WERI-Rb-1 (cell line): ENCODE results near the gene NDUFAF8.

ENCODE experiments used
- DNase-seq: peaks from one replicate; pipeline ENCODE4 v3.0.0-alpha.2; 2020
- H3K27ac ChIP-seq: fragments of 250-450 bp; sonication (Bioruptor Pico); 2 replicates; pipeline ENCODE4 v1.5.1; 2020; ENCODE audit warnings: mild to moderate bottlenecking, moderate library complexity
- H3K27me3 ChIP-seq: fragments of 250-450 bp; sonication (Bioruptor Pico); 2 replicates; pipeline ENCODE4 v1.5.1; 2021; ENCODE audit warnings: mild to moderate bottlenecking, low read depth, moderate library complexity; ENCODE audit not compliant: insufficient read depth, severe bottlenecking
- H3K36me3 ChIP-seq: fragments of 250-450 bp; sonication (Bioruptor Pico); 2 replicates; pipeline ENCODE4 v1.5.1; 2020; ENCODE audit warnings: mild to moderate bottlenecking, moderate library complexity
- H3K4me3 ChIP-seq: 2 replicates; pipeline ENCODE4 v1.5.1; 2011; ENCODE audit warnings: low read depth, mild to moderate bottlenecking, control low read depth, low read length
- H3K9me3 ChIP-seq: fragments of 250-450 bp; sonication (Bioruptor Pico); 2 replicates; pipeline ENCODE4 v1.5.1; 2021; ENCODE audit warnings: mild to moderate bottlenecking, moderate library complexity; ENCODE audit not compliant: severe bottlenecking
- TF ChIP-seq, protein P1 (sequence below): IDR thresholded peaks from 2 replicates; pipeline ENCODE4 v1.5.1; 2011; ENCODE audit warnings: low read depth, mild to moderate bottlenecking, control low read depth, inconsistent platforms, low read length

The NDUFAF8 gene

DNA sequence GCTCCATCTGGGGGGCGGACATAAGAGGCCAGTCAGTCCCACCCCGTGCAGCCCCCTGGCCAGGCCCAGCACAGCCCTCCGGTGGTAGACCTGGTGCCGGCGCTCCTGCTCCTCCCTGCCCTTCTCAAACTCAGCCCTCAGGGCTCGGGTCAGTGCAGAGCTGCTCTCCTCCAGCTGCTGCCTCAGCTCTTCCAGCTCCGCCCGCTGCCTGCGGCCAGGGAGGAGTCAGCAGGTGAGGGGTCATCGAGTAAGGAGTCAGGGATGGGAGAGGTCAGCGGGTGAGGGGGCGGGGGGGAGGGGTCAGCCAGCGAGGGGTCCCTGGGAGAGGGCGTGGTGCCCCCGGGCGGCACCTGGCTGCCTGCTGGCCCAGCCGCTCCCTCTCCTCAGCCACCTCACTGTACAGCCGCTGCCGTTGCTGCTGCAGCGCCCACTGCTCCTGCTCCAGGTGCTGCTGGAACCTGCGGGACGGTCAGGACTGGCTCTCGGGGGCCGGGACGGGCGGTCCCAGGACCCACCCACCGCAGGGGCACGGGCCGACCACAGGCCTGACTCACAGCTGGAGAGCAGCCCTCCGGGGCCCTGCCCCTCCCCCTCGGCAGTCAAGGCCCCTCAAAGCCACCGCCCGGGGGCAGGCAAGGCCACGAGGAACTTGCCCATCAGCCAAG is 46.6 kb upstream of the NDUFAF8 start:
- Histone ChIP-seq H3K9me3 (no peaks in the 10 kb centered on the region), H3K36me3 (peaks cover 97% of the 10 kb centered on the region), H3K27me3 (no peaks in the 10 kb centered on the region), H3K27ac (no peak overlapping the region), H3K4me3 (no peak overlapping the region)
- TF ChIP-seq, protein P1, sequence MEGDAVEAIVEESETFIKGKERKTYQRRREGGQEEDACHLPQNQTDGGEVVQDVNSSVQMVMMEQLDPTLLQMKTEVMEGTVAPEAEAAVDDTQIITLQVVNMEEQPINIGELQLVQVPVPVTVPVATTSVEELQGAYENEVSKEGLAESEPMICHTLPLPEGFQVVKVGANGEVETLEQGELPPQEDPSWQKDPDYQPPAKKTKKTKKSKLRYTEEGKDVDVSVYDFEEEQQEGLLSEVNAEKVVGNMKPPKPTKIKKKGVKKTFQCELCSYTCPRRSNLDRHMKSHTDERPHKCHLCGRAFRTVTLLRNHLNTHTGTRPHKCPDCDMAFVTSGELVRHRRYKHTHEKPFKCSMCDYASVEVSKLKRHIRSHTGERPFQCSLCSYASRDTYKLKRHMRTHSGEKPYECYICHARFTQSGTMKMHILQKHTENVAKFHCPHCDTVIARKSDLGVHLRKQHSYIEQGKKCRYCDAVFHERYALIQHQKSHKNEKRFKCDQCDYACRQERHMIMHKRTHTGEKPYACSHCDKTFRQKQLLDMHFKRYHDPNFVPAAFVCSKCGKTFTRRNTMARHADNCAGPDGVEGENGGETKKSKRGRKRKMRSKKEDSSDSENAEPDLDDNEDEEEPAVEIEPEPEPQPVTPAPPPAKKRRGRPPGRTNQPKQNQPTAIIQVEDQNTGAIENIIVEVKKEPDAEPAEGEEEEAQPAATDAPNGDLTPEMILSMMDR, result no peak
- no peak for DNase-seq

DNA sequence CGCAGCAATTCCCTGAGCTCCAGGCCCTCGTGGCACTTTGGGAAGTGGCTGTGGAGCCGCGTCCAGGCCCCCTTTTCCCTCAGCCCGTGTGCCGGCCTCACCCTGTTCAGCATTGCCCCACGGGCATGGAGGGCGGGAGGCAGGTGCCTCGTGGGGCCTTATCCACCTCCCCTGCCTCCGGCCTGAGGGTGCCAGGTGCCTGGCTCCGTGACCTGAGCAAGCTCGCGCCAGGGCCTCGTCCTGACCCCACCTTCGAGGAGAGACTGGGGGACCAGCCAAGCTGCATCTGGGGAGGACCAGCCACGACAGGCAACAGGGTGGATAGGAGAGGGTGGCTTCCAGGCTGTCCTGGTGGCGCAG is 46.1 kb upstream of the NDUFAF8 start:
- Histone ChIP-seq H3K4me3 (no peak overlapping the region), H3K36me3 (peaks cover 97% of the 10 kb centered on the region), H3K27me3 (no peaks in the 10 kb centered on the region), H3K27ac (no peak overlapping the region), H3K9me3 (no peaks in the 10 kb centered on the region)
- TF ChIP-seq, protein P1, result no peak
- DNase-seq, result no peak

DNA sequence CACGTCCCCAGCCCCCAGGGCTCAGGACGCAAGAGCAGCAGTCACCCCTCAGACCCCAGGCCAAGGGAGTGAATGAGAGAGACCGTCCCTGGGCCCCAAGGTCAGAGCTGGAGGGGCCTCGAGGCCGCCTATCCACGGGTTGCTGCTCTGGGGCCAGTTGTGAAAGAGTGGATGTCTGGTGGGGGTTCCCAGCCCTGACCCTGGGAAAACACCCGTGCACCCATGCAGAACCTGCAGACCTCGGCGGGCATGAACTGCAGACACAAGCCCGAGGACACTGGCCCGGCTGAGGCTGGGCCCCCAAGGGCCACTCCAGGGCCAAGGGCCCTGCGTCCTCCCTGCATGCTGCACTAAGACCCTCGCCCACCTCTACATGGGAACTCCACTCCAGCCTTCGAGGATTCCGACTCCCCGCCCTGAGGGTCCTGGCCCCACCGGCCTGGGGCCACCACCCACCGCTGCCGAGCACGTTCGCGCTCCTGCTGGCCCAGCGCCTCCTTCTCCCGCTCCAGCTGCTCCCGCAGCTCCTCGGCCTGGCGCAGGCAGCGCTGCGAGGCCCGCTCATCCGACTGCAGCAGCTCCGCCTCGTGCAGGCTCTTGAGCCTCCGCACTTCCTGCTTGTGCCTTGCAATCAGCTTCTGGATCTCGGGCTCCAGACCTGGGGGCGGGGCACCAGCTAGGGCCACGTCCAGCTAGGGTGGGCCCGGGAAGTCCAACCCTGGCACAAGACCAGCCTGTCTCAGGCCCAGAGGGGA is 45.5 kb upstream of the NDUFAF8 start:
- Histone ChIP-seq H3K36me3 (peaks cover 97% of the 10 kb centered on the region), H3K9me3 (no peaks in the 10 kb centered on the region), H3K4me3 (no peak overlapping the region), H3K27ac (no peak overlapping the region), H3K27me3 (no peaks in the 10 kb centered on the region)
- TF ChIP-seq, protein P1, result no peak
- DNase-seq, result no peak

DNA sequence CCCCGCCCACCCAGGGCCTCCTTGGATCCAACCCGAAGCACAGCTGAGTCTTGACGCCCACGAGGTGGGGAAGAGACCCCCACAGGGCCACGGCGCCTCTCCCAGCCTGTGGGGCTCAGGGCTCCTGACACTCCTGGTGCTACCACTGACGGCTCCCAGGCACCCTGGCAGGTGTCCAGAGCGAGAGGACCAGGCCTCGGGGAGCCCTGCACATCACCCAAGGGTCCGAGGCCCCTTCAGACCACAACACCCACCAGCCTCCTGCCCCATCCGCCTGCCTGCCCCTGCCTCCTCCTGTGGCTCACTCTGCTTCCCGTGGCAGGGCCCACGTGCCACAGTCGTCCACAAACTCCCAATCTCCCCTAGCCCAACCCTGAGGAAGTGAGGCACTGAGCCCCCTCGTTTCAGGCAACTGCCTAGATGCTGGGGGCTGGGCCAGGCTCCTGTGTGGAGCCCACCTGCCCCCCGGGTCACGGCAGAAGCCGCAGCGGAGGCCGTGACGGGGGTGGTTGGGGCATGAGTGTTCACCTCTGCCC is 44.8 kb upstream of the NDUFAF8 start:
- no peaks in the 10 kb centered on the region for H3K27me3 ChIP-seq
- TF ChIP-seq, protein P1, result no peak
- no peak overlapping the region for H3K27ac ChIP-seq
- no peak for DNase-seq
- peaks cover 97% of the 10 kb centered on the region for H3K36me3 ChIP-seq
- no peak overlapping the region for H3K4me3 ChIP-seq
- no peaks in the 10 kb centered on the region for H3K9me3 ChIP-seq

DNA sequence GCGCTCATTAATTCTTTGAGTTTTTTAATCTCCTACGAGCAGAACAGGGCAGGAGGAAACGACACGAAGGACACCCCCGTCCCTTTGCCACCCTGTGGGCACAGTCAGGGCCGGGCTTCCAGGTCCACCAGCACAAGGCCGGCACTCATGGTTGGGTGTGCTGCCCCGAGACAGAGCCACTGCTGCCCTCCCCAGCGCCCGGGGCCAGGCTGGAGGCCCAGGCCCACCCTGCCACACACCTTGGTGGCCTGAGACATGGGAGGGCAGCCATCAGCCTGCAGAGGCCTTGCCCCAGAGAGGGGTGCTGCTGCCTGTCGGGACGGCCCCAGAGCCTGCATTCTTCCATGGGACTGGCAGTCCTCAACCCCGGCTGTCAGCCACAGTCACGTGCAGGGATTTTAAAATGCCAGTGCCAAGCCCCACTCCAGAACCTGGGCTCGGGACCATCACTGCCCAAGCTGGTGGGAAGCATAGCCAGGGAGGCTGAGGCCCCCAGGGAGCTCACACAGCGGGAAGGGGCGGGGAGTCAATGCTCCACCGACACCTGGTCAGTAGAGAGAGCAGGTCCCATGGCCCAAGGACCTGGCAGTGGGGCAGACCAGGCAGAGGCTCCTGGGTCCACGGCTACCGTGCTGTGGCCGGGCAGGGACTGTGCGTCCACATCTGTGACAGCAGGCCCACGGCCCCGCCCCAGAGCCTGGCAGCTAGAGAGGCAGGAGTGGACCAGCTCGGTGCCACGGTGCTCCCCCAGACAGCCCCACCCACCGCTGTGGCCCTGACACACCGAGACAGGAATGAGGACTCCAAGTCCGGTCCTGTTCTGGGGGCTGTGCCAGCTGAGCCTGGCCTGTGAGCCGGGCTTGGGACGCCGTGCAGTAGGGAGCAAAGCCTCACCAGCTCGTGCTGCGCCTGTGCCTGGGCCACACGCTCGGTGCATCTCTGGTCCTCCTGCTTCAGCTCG is 43.9 kb upstream of the NDUFAF8 start:
- Histone ChIP-seq H3K4me3 (no peak overlapping the region), H3K36me3 (peaks cover 97% of the 10 kb centered on the region), H3K9me3 (no peaks in the 10 kb centered on the region), H3K27me3 (no peaks in the 10 kb centered on the region), H3K27ac (no peak overlapping the region)
- no peak for DNase-seq
- TF ChIP-seq, protein P1, result no peak
